ENCODE measurements around the gene MGME1. TPM values are rescaled to one million over a fixed set of nuclear protein-coding genes. Genes with fewer than 3 reads are reported as not detected.

Gene MGME1
- total and polyA plus RNA-seq, 2 of the 13 experiments (the other 11 are each of a cell fraction or from before 2014, with no cell fraction given) = 36.7 to 66.6 TPM

DNA sequence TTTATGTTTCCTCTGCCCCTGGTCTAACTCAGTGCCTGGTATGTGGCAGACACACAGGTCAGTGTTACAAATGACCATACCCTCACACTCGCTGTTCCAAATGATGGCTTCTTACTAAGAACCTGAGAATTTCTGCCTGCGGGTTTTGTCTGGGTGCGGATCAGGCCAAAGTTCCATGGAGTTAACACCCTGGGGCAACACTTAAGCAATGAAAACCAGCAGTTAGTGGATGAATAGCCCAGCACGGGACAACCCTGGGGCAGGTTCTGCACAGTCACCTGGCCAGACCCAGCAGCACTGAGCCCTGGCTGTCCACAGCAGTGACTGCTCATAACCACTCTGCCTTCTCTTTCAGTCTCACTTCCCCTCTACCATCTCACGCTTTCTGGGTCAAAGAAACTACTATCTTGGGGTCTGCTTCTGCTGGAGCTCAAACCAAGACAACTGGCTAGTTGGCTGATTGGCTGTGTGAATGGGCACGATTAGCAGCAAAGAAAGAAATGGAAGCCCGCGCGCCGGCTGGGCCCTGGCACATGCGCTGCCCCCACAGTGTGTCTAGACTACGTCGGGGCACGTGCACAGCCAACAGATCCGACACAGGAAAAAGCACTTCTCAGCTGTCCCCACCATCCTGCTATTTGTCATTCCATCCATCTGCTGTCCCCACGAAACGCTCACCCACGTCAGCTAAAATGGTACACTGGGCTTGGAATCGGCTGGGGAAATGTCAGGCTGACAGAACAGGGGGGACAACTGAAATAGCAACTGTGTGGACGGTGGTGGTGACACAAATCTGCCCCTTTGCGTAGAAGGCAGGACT is 36.6 kb downstream of the MGME1 start (continued):
- TF ChIP-seq, protein P1, sequence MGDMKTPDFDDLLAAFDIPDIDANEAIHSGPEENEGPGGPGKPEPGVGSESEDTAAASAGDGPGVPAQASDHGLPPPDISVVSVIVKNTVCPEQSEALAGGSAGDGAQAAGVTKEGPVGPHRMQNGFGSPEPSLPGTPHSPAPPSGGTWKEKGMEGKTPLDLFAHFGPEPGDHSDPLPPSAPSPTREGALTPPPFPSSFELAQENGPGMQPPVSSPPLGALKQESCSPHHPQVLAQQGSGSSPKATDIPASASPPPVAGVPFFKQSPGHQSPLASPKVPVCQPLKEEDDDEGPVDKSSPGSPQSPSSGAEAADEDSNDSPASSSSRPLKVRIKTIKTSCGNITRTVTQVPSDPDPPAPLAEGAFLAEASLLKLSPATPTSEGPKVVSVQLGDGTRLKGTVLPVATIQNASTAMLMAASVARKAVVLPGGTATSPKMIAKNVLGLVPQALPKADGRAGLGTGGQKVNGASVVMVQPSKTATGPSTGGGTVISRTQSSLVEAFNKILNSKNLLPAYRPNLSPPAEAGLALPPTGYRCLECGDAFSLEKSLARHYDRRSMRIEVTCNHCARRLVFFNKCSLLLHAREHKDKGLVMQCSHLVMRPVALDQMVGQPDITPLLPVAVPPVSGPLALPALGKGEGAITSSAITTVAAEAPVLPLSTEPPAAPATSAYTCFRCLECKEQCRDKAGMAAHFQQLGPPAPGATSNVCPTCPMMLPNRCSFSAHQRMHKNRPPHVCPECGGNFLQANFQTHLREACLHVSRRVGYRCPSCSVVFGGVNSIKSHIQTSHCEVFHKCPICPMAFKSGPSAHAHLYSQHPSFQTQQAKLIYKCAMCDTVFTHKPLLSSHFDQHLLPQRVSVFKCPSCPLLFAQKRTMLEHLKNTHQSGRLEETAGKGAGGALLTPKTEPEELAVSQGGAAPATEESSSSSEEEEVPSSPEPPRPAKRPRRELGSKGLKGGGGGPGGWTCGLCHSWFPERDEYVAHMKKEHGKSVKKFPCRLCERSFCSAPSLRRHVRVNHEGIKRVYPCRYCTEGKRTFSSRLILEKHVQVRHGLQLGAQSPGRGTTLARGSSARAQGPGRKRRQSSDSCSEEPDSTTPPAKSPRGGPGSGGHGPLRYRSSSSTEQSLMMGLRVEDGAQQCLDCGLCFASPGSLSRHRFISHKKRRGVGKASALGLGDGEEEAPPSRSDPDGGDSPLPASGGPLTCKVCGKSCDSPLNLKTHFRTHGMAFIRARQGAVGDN (CRISPR knock-in tag; IDR thresholded peaks at IDR 0.05) = peak; percentile 49
- TF ChIP-seq, protein P2, sequence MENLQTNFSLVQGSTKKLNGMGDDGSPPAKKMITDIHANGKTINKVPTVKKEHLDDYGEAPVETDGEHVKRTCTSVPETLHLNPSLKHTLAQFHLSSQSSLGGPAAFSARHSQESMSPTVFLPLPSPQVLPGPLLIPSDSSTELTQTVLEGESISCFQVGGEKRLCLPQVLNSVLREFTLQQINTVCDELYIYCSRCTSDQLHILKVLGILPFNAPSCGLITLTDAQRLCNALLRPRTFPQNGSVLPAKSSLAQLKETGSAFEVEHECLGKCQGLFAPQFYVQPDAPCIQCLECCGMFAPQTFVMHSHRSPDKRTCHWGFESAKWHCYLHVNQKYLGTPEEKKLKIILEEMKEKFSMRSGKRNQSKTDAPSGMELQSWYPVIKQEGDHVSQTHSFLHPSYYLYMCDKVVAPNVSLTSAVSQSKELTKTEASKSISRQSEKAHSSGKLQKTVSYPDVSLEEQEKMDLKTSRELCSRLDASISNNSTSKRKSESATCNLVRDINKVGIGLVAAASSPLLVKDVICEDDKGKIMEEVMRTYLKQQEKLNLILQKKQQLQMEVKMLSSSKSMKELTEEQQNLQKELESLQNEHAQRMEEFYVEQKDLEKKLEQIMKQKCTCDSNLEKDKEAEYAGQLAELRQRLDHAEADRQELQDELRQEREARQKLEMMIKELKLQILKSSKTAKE (CRISPR knock-in tag; IDR thresholded peaks at IDR 0.05; ENCODE audit: borderline replicate concordance) = 0 out of 2 replicates have a peak, but pooled peaks have one; percentile 21
- TF ChIP-seq ZNF547 (CRISPR knock-in tag; IDR thresholded peaks at IDR 0.05) = peak; percentile 43; the same call in 1 of the 2 replicates
- no peak for TF ChIP-seq TCF12 (IDR thresholded peaks at IDR 0.05)
- TF ChIP-seq TCF12 (CRISPR knock-in tag; IDR thresholded peaks at IDR 0.05) = no peak; the same call in 1 of the 2 replicates
- TF ChIP-seq, protein P3, sequence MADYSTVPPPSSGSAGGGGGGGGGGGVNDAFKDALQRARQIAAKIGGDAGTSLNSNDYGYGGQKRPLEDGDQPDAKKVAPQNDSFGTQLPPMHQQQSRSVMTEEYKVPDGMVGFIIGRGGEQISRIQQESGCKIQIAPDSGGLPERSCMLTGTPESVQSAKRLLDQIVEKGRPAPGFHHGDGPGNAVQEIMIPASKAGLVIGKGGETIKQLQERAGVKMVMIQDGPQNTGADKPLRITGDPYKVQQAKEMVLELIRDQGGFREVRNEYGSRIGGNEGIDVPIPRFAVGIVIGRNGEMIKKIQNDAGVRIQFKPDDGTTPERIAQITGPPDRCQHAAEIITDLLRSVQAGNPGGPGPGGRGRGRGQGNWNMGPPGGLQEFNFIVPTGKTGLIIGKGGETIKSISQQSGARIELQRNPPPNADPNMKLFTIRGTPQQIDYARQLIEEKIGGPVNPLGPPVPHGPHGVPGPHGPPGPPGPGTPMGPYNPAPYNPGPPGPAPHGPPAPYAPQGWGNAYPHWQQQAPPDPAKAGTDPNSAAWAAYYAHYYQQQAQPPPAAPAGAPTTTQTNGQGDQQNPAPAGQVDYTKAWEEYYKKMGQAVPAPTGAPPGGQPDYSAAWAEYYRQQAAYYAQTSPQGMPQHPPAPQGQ (CRISPR knock-in tag; IDR thresholded peaks at IDR 0.05; ENCODE audit: borderline replicate concordance) = 0 out of 2 replicates have a peak, but pooled peaks have one; percentile 31
- 0 out of 2 replicates have a peak, but pooled peaks have one; percentile 10 for TF ChIP-seq PITX1 (CRISPR knock-in tag; IDR thresholded peaks at IDR 0.05)
- TF ChIP-seq GLI4 (CRISPR knock-in tag; IDR thresholded peaks at IDR 0.05; ENCODE audit: borderline replicate concordance) = peak; percentile 74; the same call in 1 of the 2 replicates
- TF ChIP-seq ZNF713 (CRISPR knock-in tag; IDR thresholded peaks at IDR 0.05) = no peak; the same call in 1 of the 2 replicates
- TF ChIP-seq EP300 (IDR thresholded peaks at IDR 0.05; ENCODE audit: low read depth in 2 of 2, low read length in 2 of 2) = no peak
- TF ChIP-seq EP300 (CRISPR knock-in tag; IDR thresholded peaks at IDR 0.05; ENCODE audit: borderline replicate concordance) = 0 out of 2 replicates have a peak, but pooled peaks have one; percentile 33
- TF ChIP-seq, protein P4, sequence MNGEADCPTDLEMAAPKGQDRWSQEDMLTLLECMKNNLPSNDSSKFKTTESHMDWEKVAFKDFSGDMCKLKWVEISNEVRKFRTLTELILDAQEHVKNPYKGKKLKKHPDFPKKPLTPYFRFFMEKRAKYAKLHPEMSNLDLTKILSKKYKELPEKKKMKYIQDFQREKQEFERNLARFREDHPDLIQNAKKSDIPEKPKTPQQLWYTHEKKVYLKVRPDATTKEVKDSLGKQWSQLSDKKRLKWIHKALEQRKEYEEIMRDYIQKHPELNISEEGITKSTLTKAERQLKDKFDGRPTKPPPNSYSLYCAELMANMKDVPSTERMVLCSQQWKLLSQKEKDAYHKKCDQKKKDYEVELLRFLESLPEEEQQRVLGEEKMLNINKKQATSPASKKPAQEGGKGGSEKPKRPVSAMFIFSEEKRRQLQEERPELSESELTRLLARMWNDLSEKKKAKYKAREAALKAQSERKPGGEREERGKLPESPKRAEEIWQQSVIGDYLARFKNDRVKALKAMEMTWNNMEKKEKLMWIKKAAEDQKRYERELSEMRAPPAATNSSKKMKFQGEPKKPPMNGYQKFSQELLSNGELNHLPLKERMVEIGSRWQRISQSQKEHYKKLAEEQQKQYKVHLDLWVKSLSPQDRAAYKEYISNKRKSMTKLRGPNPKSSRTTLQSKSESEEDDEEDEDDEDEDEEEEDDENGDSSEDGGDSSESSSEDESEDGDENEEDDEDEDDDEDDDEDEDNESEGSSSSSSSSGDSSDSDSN (CRISPR knock-in tag; IDR thresholded peaks at IDR 0.05) = 0 out of 2 replicates have a peak, but pooled peaks have one; percentile 27
- TF ChIP-seq, protein P5, sequence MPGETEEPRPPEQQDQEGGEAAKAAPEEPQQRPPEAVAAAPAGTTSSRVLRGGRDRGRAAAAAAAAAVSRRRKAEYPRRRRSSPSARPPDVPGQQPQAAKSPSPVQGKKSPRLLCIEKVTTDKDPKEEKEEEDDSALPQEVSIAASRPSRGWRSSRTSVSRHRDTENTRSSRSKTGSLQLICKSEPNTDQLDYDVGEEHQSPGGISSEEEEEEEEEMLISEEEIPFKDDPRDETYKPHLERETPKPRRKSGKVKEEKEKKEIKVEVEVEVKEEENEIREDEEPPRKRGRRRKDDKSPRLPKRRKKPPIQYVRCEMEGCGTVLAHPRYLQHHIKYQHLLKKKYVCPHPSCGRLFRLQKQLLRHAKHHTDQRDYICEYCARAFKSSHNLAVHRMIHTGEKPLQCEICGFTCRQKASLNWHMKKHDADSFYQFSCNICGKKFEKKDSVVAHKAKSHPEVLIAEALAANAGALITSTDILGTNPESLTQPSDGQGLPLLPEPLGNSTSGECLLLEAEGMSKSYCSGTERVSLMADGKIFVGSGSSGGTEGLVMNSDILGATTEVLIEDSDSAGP (CRISPR knock-in tag; IDR thresholded peaks at IDR 0.05; ENCODE audit: borderline replicate concordance) = peak; percentile 42; the same call in 1 of the 2 replicates
- 0 out of 2 replicates have a peak, but pooled peaks have one; percentile 15 for TF ChIP-seq EED (CRISPR knock-in tag; IDR thresholded peaks at IDR 0.05)

Data from HepG2 (cell line).